K562 (cell line): ENCODE data around the gene SLC2A13. TPM values are rescaled to one million over a fixed set of nuclear protein-coding genes. Genes with fewer than 3 reads are reported as not detected.

Source experiments
- ATAC-seq: fragments of 200-7000 bp; cut with Tn5 transposase; 3 replicates; pipeline ENCODE4 v1.9.1; 2020; ENCODE audit warnings: moderate library complexity
- BruUV-seq: library from RNA; stranded (reverse); fragments of 400-500 nt; replicated peaks from 2 replicates; lab custom pipeline; 2021; lab: Mats Ljungman, UMichigan
- CTCF ChIA-PET: fragments of 300-600 bp; formaldehyde crosslinking; extraction: SDS; loops from one replicate; lab custom pipeline; 2021; ENCODE audit warnings: low intra/inter-chr PET ratio; lab: Yijun Ruan, JAX
- POLR2A ChIA-PET: fragments of 300-600, 350-650 bp; sonication (Branson Sonifier 250); formaldehyde crosslinking; extraction: SDS; loops from one replicate; lab custom pipeline; 2021; ENCODE audit warnings: antibody characterized with exemption, inconsistent platforms; lab: Yijun Ruan, JAX
- DNase-seq, 4 experiments: peaks; one replicate each; pipeline versions ENCODE4 v3.0.0 to v3.0.0-alpha.2; 2011 to 2018; ENCODE audit warnings: low spot score in 3 of 4, mixed read lengths in 3 of 4; ENCODE audit errors: extremely low read depth in 1 of 4
- FAIRE-seq: peaks from 2 replicates; lab custom pipeline; 2011; peaks lifted over from hg19 to GRCh38; lab: Jason Lieb, UNC
- H2AFZ ChIP-seq: 2 replicates; pipeline ENCODE4 v1.6.0; 2011; ENCODE audit warnings: low read depth, low read length, control low read depth, inconsistent platforms
- H3K27ac ChIP-seq: fragments of 200-600 bp; 3 replicates; pipeline ENCODE4 v1.8.0; 2011; ENCODE audit warnings: low read depth, mild to moderate bottlenecking, control low read depth, inconsistent platforms, low read length, moderate library complexity, mixed read lengths; ENCODE audit errors: extremely low read depth
- H3K27me3 ChIP-seq, 2 experiments: fragments of 300-600 bp in 1 of 2; 2 replicates in 1 of 2; 3 replicates in 1 of 2; pipeline versions ENCODE4 v1.6.0 to v1.8.0; 2011; ENCODE audit warnings: inconsistent platforms in 2 of 2, low read length in 2 of 2, mild to moderate bottlenecking in 1 of 2, mixed read lengths in 1 of 2, moderate library complexity in 1 of 2; ENCODE audit not compliant: control insufficient read depth in 2 of 2, insufficient read depth in 2 of 2
- H3K36me3 ChIP-seq: fragments of 300-600 bp; 3 replicates; pipeline ENCODE4 v1.8.0; 2011; ENCODE audit warnings: mild to moderate bottlenecking, low read length, inconsistent platforms; ENCODE audit not compliant: control insufficient read depth, insufficient read depth
- H3K4me1 ChIP-seq, 2 experiments: fragments of 200-600 bp in 1 of 2; replicated peaks in 1 of 2; 2 replicates in 1 of 2; 3 replicates in 1 of 2; pipeline versions ENCODE4 v1.5.1 to v1.8.0; 2011; ENCODE audit warnings: inconsistent platforms in 2 of 2, low read length in 2 of 2, mild to moderate bottlenecking in 1 of 2, mixed read lengths in 1 of 2, moderate library complexity in 1 of 2; ENCODE audit not compliant: control insufficient read depth in 2 of 2, insufficient read depth in 2 of 2
- H3K4me2 ChIP-seq: 2 replicates; pipeline ENCODE4 v1.6.1; 2011; ENCODE audit warnings: low read length, control low read depth, inconsistent platforms, mixed read lengths; ENCODE audit not compliant: insufficient read depth
- H3K4me3 ChIP-seq: fragments of 200-600 bp; sonication (generic), shearing (Covaris generic); 2 replicates; pipeline ENCODE4 v1.5.1; 2016; ENCODE audit warnings: control low read depth, inconsistent platforms
- H3K79me2 ChIP-seq: fragments of 200-600 bp; 3 replicates; pipeline ENCODE4 v1.8.0; 2011; ENCODE audit warnings: low read length, inconsistent platforms; ENCODE audit not compliant: control insufficient read depth, insufficient read depth
- H3K9ac ChIP-seq, 2 experiments: 2 replicates each; pipeline versions ENCODE4 v1.6.0 to v1.6.1; 2011; ENCODE audit warnings: low read depth in 2 of 2, low read length in 2 of 2, control low read depth in 1 of 2, inconsistent platforms in 1 of 2, mild to moderate bottlenecking in 1 of 2, mixed read lengths in 1 of 2; ENCODE audit not compliant: insufficient read depth in 1 of 2
- H3K9me1 ChIP-seq: one replicate; pipeline ENCODE4 v1.6.0; 2011; ENCODE audit warnings: inconsistent platforms, mild to moderate bottlenecking, low read length, moderate library complexity; ENCODE audit not compliant: control insufficient read depth, insufficient read depth
- H3K9me3 ChIP-seq: replicated peaks from 2 replicates; pipeline ENCODE4 v1.5.1; 2011; ENCODE audit warnings: low read depth, low read length, inconsistent platforms; ENCODE audit not compliant: control insufficient read depth, insufficient read depth
- H4K20me1 ChIP-seq: replicated peaks from 2 replicates; pipeline ENCODE4 v1.6.1; 2011; ENCODE audit warnings: low read length, inconsistent platforms, mixed read lengths; ENCODE audit not compliant: control insufficient read depth, insufficient read depth
- CBX2 ChIP-seq: fragments of 200-600 bp; sonication (generic); IDR thresholded peaks from one replicate; pipeline ENCODE4 v1.6.1; 2012; ENCODE audit warnings: mild to moderate bottlenecking, low read length, inconsistent platforms; ENCODE audit not compliant: insufficient read depth, poor library complexity, severe bottlenecking
- CREB1 ChIP-seq, 2 experiments: sonication (generic) in 1 of 2; formaldehyde crosslinking in 1 of 2; IDR thresholded peaks; 2 replicates each; pipeline versions ENCODE4 v1.6.1 to v1.8.0; 2012 to 2022; ENCODE audit warnings: inconsistent platforms in 1 of 2, mild to moderate bottlenecking in 1 of 2, missing genetic modification reagents in 1 of 2, moderate library complexity in 1 of 2
- NRF1 ChIP-seq, 2 experiments: fragments of 450-650 bp; IDR thresholded peaks in 1 of 2; conservative IDR thresholded peaks in 1 of 2; 2 replicates each; pipeline ENCODE4 v1.6.1; 2014; ENCODE audit warnings: mild to moderate bottlenecking in 2 of 2
- ZNF639 ChIP-seq, 2 experiments: fragments of 200-800 bp in 1 of 2; sonication (Bioruptor generic) in 1 of 2; sonication (generic) in 1 of 2; formaldehyde crosslinking in 1 of 2; IDR thresholded peaks in 1 of 2; conservative IDR thresholded peaks in 1 of 2; 2 replicates each; pipeline versions ENCODE4 v1.5.0 to v1.6.1; 2016 to 2020; ENCODE audit warnings: missing compliant biosample characterization in 1 of 2, missing genetic modification characterization in 1 of 2, missing genetic modification reagents in 1 of 2
- WGBS: fragments of 100-300 bp; shearing (Covaris generic); methylation state at CpG from one replicate; pipeline ENCODE4 v1.1.6; 2016; ENCODE audit warnings: low coverage, mixed read lengths; ENCODE audit not compliant: insufficient coverage; ENCODE audit errors: missing lambda C conversion rate; 5-methylcytosine and 5-hydroxymethylcytosine counted together
- in situ Hi-C: fragments of 300-500 bp; cut with MboI; formaldehyde crosslinking; loops from 4 replicates; pipeline ENCODE4 v1.15.0; 2018; ENCODE audit warnings: inconsistent platforms, mixed read lengths
- intact Hi-C: fragments of 100-400 bp; cut with micrococcal nuclease; formaldehyde crosslinking; loops from 2 replicates; pipeline ENCODE4 v1.14.2; 2022
- polyA plus RNA-seq, 8 experiments: library from polyadenylated mRNA; depleted of rRNA in 4 of 8; stranded (reverse) in 5 of 8; unstranded in 3 of 8; fragments of >200 nt; fragmentation: Nextera tagmentation in 2 of 8; fragmentation: Illumina TruSeq in 1 of 8; extraction: Ambion mirVana in 2 of 8; extraction: Trizol in 1 of 8; gene quantifications; 2 replicates each; pipeline versions ENCODE4 v1.2.1 to v1.2.3, GENCODE V29; 2011 to 2014; ENCODE audit warnings: inconsistent platforms in 1 of 8, missing spikeins in 1 of 8
- total RNA-seq, 7 experiments: library from RNA; depleted of rRNA in 6 of 7; stranded (reverse); fragments of >200 nt in 6 of 7; fragmentation: Illumina TruSeq in 2 of 7; extraction: Trizol in 2 of 7; gene quantifications; 2 replicates each; pipeline versions ENCODE4 v1.2.1 to v1.2.3, GENCODE V29; 2011 to 2021; ENCODE audit warnings: low replicate concordance in 1 of 7

SLC2A13 gene
- total and polyA plus RNA-seq, 9 of the 15 experiments (the other 6 are each of a cell fraction or from before 2014, with no cell fraction given): 1.7 to 12.4 (median 9.0) TPM

- no peaks in the 10 kb centered on the region; a peak in 1 of 5 replicates for H3K4me1 ChIP-seq
- no peak overlapping the region for H3K27ac ChIP-seq
- no peak overlapping the region for H3K9ac ChIP-seq
- H3K79me2 ChIP-seq: no peaks in the 10 kb centered on the region
- in situ Hi-C loops: no loop called here
- no peaks in the 10 kb centered on the region for H4K20me1 ChIP-seq
- H3K9me3 ChIP-seq: no peaks in the 10 kb centered on the region
- no peak overlapping the region for H2AFZ ChIP-seq
- BruUV-seq: no TSS peak
- H3K9me1 ChIP-seq: no peaks in the 10 kb centered on the region
- DNase-seq (no peak), FAIRE-seq (no peak), ATAC-seq (no peak)
- no peaks in the 10 kb centered on the region for H3K27me3 ChIP-seq
- no peak overlapping the region for H3K4me2 ChIP-seq
- TF ChIP-seq ZNF639 (CRISPR knock-in tag; conservative IDR thresholded peaks at IDR 0.05 in 1 of 2, IDR thresholded peaks at IDR 0.05 in 1 of 2) (no peak), CBX2 (no peak), CREB1 (IDR thresholded peaks at IDR 0.05) (no peak), CREB1 (CRISPR knock-in tag; IDR thresholded peaks at IDR 0.05) (no peak), NRF1 (conservative IDR thresholded peaks at IDR 0.05 in 1 of 2, IDR thresholded peaks at IDR 0.05 in 1 of 2) (no peak)
- TF ChIP-seq, all 486 proteins: peak for 0
- H3K36me3 ChIP-seq: no peaks in the 10 kb centered on the region
- intact Hi-C loops: no loop called here
- POLR2A ChIA-PET: interaction anchor here (0.7 to 1.6 kb wide), 2 partner anchors 8 to 11 kb away, joined by 3 to 6 read pairs; no protein-coding TSS in a partner anchor
- CTCF ChIA-PET: no interaction called here
- no peak overlapping the region for H3K4me3 ChIP-seq
- 10% methylated on average over 1 of the region's 1 CpG for WGBS
These were observed 40.2 kb downstream of the SLC2A13 start for GRCh38 chr12:40065636-40066035.
